H9 (cell line): Measurements from ENCODE around the gene ADARB2. TPM values are rescaled to one million over a fixed set of nuclear protein-coding genes. Genes with fewer than 3 reads are reported as not detected.

ENCODE experiments used
- DNase-seq: peaks from one replicate; pipeline ENCODE4 v3.0.0-alpha.2; 2017
- H2AFZ ChIP-seq: one replicate; pipeline ENCODE4 v1.6.1; 2013; ENCODE audit warnings: mild to moderate bottlenecking, low read length, control low read depth, moderate library complexity
- H2AK5ac ChIP-seq: 2 replicates; pipeline ENCODE4 v1.6.1; 2013; ENCODE audit warnings: low read length, control low read depth, mixed read lengths; ENCODE audit not compliant: insufficient read length
- H2BK120ac ChIP-seq: one replicate; pipeline ENCODE4 v1.6.1; 2013; ENCODE audit warnings: low read depth, mild to moderate bottlenecking, low read length, control low read depth, inconsistent platforms; ENCODE audit not compliant: poor library complexity, severe bottlenecking
- H2BK12ac ChIP-seq: 2 replicates; pipeline ENCODE4 v1.6.1; 2013; ENCODE audit warnings: low read length, control low read depth, mixed read lengths, low read depth; ENCODE audit not compliant: insufficient read length
- H2BK15ac ChIP-seq: 2 replicates; pipeline ENCODE4 v1.6.1; 2013; ENCODE audit warnings: low read depth, low read length, control low read depth
- H2BK20ac ChIP-seq: one replicate; pipeline ENCODE4 v1.6.1; 2013; ENCODE audit warnings: low read depth, mild to moderate bottlenecking, low read length, control low read depth, inconsistent platforms; ENCODE audit not compliant: poor library complexity, severe bottlenecking
- H2BK5ac ChIP-seq: 2 replicates; pipeline ENCODE4 v1.6.1; 2013; ENCODE audit warnings: low read length, control low read depth, mixed read lengths; ENCODE audit not compliant: insufficient read length
- H3K14ac ChIP-seq: 2 replicates; pipeline ENCODE4 v1.6.1; 2013; ENCODE audit warnings: low read length, control low read depth; ENCODE audit not compliant: insufficient read depth
- H3K18ac ChIP-seq: 2 replicates; pipeline ENCODE4 v1.6.1; 2013; ENCODE audit warnings: low read depth, mild to moderate bottlenecking, mixed read lengths, low read length, control low read depth; ENCODE audit not compliant: insufficient read length
- H3K23ac ChIP-seq: 2 replicates; pipeline ENCODE4 v1.6.1; 2013; ENCODE audit warnings: low read length, control low read depth, mixed read lengths, low read depth; ENCODE audit not compliant: insufficient read length
- H3K23me2 ChIP-seq: 2 replicates; pipeline ENCODE4 v1.6.1; 2013; ENCODE audit warnings: low read depth, mild to moderate bottlenecking, mixed read lengths, low read length, control low read depth; ENCODE audit not compliant: insufficient read length, poor library complexity, severe bottlenecking
- H3K27ac ChIP-seq: 2 replicates; pipeline ENCODE4 v1.5.1; 2013; ENCODE audit warnings: low read length, control low read depth, mixed read lengths, low read depth; ENCODE audit not compliant: insufficient read length
- H3K27me3 ChIP-seq: 2 replicates; pipeline ENCODE4 v1.6.1; 2013; ENCODE audit warnings: low read length, control low read depth, inconsistent platforms; ENCODE audit not compliant: insufficient read depth
- H3K4ac ChIP-seq: 2 replicates; pipeline ENCODE4 v1.6.1; 2013; ENCODE audit warnings: low read depth, mild to moderate bottlenecking, control low read depth, inconsistent platforms, low read length, moderate library complexity
- H3K4me1 ChIP-seq: 2 replicates; pipeline ENCODE4 v1.6.1; 2013; ENCODE audit warnings: low read length, control low read depth, inconsistent platforms; ENCODE audit not compliant: insufficient read depth
- H3K4me2 ChIP-seq: 2 replicates; pipeline ENCODE4 v1.6.1; 2013; ENCODE audit warnings: low read length, control low read depth, mixed read lengths; ENCODE audit not compliant: insufficient read length, insufficient read depth
- H3K56ac ChIP-seq: 2 replicates; pipeline ENCODE4 v1.6.1; 2013; ENCODE audit warnings: low read depth, mild to moderate bottlenecking, mixed read lengths, low read length, control low read depth; ENCODE audit not compliant: insufficient read length
- H3K79me1 ChIP-seq: 2 replicates; pipeline ENCODE4 v1.6.1; 2013; ENCODE audit warnings: low read depth, mild to moderate bottlenecking, moderate library complexity, low read length, control low read depth, inconsistent platforms; ENCODE audit not compliant: insufficient read depth, poor library complexity, severe bottlenecking
- H3K79me2 ChIP-seq: 2 replicates; pipeline ENCODE4 v1.6.1; 2013; ENCODE audit warnings: low read length, control low read depth, inconsistent platforms; ENCODE audit not compliant: insufficient read depth
- H3K9ac ChIP-seq: 2 replicates; pipeline ENCODE4 v1.6.1; 2013; ENCODE audit warnings: low read length, control low read depth, mixed read lengths; ENCODE audit not compliant: insufficient read length; ENCODE audit errors: extremely low read depth
- H3K9me3 ChIP-seq: one replicate; pipeline ENCODE4 v1.6.1; 2013; ENCODE audit warnings: low read depth, low read length, inconsistent platforms; ENCODE audit not compliant: control insufficient read depth
- H3T11ph ChIP-seq: one replicate; pipeline ENCODE4 v1.6.1; 2013; ENCODE audit warnings: mild to moderate bottlenecking, low read length, control low read depth, inconsistent platforms
- H4K20me1 ChIP-seq: one replicate; pipeline ENCODE4 v1.6.1; 2013; ENCODE audit not compliant: control insufficient read depth, insufficient read length, insufficient read depth
- H4K5ac ChIP-seq: 2 replicates; pipeline ENCODE4 v1.6.1; 2013; ENCODE audit warnings: low read depth, mild to moderate bottlenecking, mixed read lengths, low read length, control low read depth; ENCODE audit not compliant: insufficient read length
- H4K8ac ChIP-seq: replicated peaks from 2 replicates; pipeline ENCODE4 v1.6.1; 2013; ENCODE audit warnings: low read length, control low read depth, mixed read lengths, low read depth; ENCODE audit not compliant: insufficient read length
- H4K91ac ChIP-seq: 2 replicates; pipeline ENCODE4 v1.6.1; 2013; ENCODE audit warnings: low read depth, mild to moderate bottlenecking, moderate library complexity, mixed read lengths, low read length, control low read depth; ENCODE audit not compliant: insufficient read length
- H3K27ac Mint-ChIP-seq, 3 experiments: 2 replicates in 2 of 3; 3 replicates in 1 of 3; pipeline ENCODE4 v1.8.0; 2020 to 2021; ENCODE audit warnings: mixed read lengths in 3 of 3, mild to moderate bottlenecking in 1 of 3, moderate library complexity in 1 of 3
- H3K27me3 Mint-ChIP-seq: 2 replicates; pipeline ENCODE4 v1.8.0; 2021; ENCODE audit warnings: low read depth, mild to moderate bottlenecking, moderate library complexity, mixed read lengths
- H3K36me3 Mint-ChIP-seq, 3 experiments: 2 replicates in 2 of 3; 3 replicates in 1 of 3; pipeline ENCODE4 v1.8.0; 2020 to 2021; ENCODE audit warnings: low read depth in 3 of 3, mixed read lengths in 3 of 3; ENCODE audit not compliant: insufficient read depth in 1 of 3
- H3K4me1 Mint-ChIP-seq, 2 experiments: 2 replicates each; pipeline ENCODE4 v1.8.0; 2020; ENCODE audit warnings: mixed read lengths in 2 of 2
- H3K4me3 Mint-ChIP-seq, 2 experiments: 2 replicates in 1 of 2; 3 replicates in 1 of 2; pipeline ENCODE4 v1.8.0; 2020 to 2021; ENCODE audit warnings: mild to moderate bottlenecking in 2 of 2, mixed read lengths in 2 of 2, moderate library complexity in 1 of 2
- H3K9me3 Mint-ChIP-seq, 2 experiments: 2 replicates in 1 of 2; 3 replicates in 1 of 2; pipeline ENCODE4 v1.8.0; 2020; ENCODE audit warnings: mild to moderate bottlenecking in 2 of 2, mixed read lengths in 2 of 2, moderate library complexity in 1 of 2
- CTCF ChIP-seq: fragments of 200-600 bp; sonication (generic); conservative IDR thresholded peaks from 3 replicates; pipeline ENCODE4 v1.8.0; 2021; ENCODE audit warnings: antibody characterized with exemption, mild to moderate bottlenecking
- WGBS: extraction: QIAGEN DNeasy Blood & Tissue Kit; methylation state at CpG from one replicate; pipeline ENCODE4 v1.1.7; 2013; ENCODE audit warnings: missing lambda C conversion rate, low lambda C conversion rate, mixed read lengths; ENCODE audit not compliant: insufficient read length; ENCODE audit errors: extremely low coverage; 5-methylcytosine and 5-hydroxymethylcytosine counted together
- total RNA-seq: library from RNA; stranded (reverse); gene quantifications from 2 replicates; pipeline ENCODE4 v1.2.1, GENCODE V29; 2021

Gene ADARB2
- total RNA-seq, 1 experiment from 2014 or later, result 0.87 TPM

DNA sequence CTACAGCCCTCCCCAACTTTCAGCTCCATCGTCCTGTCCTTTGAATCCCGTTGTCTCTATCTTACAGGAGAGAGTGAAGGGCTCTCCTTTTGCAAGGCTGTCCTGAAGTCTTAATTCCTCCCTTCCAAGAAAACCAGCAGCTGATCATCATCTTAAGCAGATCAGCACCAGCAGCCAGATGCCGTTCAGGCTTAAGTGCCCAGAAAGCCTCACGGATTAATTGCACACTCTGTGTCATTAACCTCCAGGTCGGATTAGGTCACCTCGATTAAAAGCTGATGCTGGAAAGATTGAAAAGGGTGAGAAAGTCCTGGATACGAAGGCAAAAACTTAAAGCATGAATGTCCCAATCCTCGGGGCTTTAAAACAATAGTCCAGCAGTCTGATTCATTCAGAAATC is 24.8 kb upstream of the ADARB2 start:
- WGBS, result no CpG with 5 or more reads among the region's 8 CpGs
- no peak overlapping the region for H3K4me3 Mint-ChIP-seq
- H3K79me2 ChIP-seq, result no peaks in the 10 kb centered on the region
- H3T11ph ChIP-seq, result no peak overlapping the region
- H3K23me2 ChIP-seq, result no peaks in the 10 kb centered on the region
- no peak overlapping the region for H3K56ac ChIP-seq
- H3K27ac ChIP-seq, result no peak overlapping the region
- H3K27ac Mint-ChIP-seq, result no peak overlapping the region
- no peak overlapping the region for H2BK120ac ChIP-seq
- H3K14ac ChIP-seq, result no peak overlapping the region
- H3K23ac ChIP-seq, result no peak overlapping the region
- no peak overlapping the region for H3K4me2 ChIP-seq
- no peak overlapping the region for H3K9ac ChIP-seq
- no peak overlapping the region for H3K4ac ChIP-seq
- no peak overlapping the region for H3K18ac ChIP-seq
- H3K27me3 Mint-ChIP-seq, result peaks cover 4% of the 10 kb centered on the region
- no peak overlapping the region for H4K5ac ChIP-seq
- H2BK12ac ChIP-seq, result no peak overlapping the region
- H4K8ac ChIP-seq, result no peak overlapping the region
- H4K20me1 ChIP-seq, result no peaks in the 10 kb centered on the region
- no peaks in the 10 kb centered on the region for H3K27me3 ChIP-seq
- H2BK5ac ChIP-seq, result no peak overlapping the region
- H3K4me1 ChIP-seq, result no peaks in the 10 kb centered on the region
- no peaks in the 10 kb centered on the region for H3K79me1 ChIP-seq
- peaks cover 7% of the 10 kb centered on the region for H3K9me3 ChIP-seq
- no peak overlapping the region; the same call in 1 of the 2 replicates for H2BK15ac ChIP-seq
- peaks cover 26 to 34% of the 10 kb centered on the region in 2 experiments for H3K9me3 Mint-ChIP-seq
- no peak overlapping the region for H2BK20ac ChIP-seq
- no peak for TF ChIP-seq CTCF
- H2AK5ac ChIP-seq, result no peak overlapping the region
- H3K4me1 Mint-ChIP-seq, result no peaks in the 10 kb centered on the region
- no peak overlapping the region for H2AFZ ChIP-seq
- H4K91ac ChIP-seq, result no peak overlapping the region
- peaks cover 12 to 29% (median 15%) of the 10 kb centered on the region in 3 experiments for H3K36me3 Mint-ChIP-seq
- DNase-seq, result no peak
